HG03039 (cell line): ENCODE data around the gene DCAF4.
A peak's percentile ranks its signal among the peaks of the same experiment; 100 is the strongest.

ENCODE experiments used
- ATAC-seq: cut with Tn5 transposase; IDR thresholded peaks from one replicate; pipeline ENCODE4 v1.9.1; 2021; ENCODE audit warnings: mild to moderate bottlenecking, moderate library complexity; ENCODE audit not compliant: unreplicated experiment

DCAF4 gene

GRCh38 chr14:72926292-72927028 lies at the start of gene DCAF4:
TSS of gene DCAF4 (plus strand) at chr14:72926464. CDS start at chr14:72937979, 11,515 bp downstream.
- ATAC-seq: peak; percentile 96

- ATAC-seq: no peak
Observed at GRCh38 chr14:72876710-72877063, 49.6 kb upstream of the DCAF4 start.

- no peak for ATAC-seq
Observed at GRCh38 chr14:72878746-72879145, 47.5 kb upstream of the DCAF4 start.

- no peak for ATAC-seq
Observed at GRCh38 chr14:72879431-72879830, 46.8 kb upstream of the DCAF4 start.

GRCh38 chr14:72880164-72880563 lies 46.1 kb upstream of the DCAF4 start:
- ATAC-seq: no peak

GRCh38 chr14:72880820-72881219 lies 45.4 kb upstream of the DCAF4 start:
- ATAC-seq: no peak

GRCh38 chr14:72881543-72881942 lies 44.7 kb upstream of the DCAF4 start:
- no peak for ATAC-seq

GRCh38 chr14:72882047-72882446 lies 44.2 kb upstream of the DCAF4 start:
- no peak for ATAC-seq

- ATAC-seq: no peak
Observed at GRCh38 chr14:72882463-72882862, 43.8 kb upstream of the DCAF4 start.

GRCh38 chr14:72883109-72883508 lies 43.2 kb upstream of the DCAF4 start:
- no peak for ATAC-seq

GRCh38 chr14:72883961-72884360 lies 42.3 kb upstream of the DCAF4 start:
- no peak for ATAC-seq

- no peak for ATAC-seq
Observed at GRCh38 chr14:72884386-72884785, 41.9 kb upstream of the DCAF4 start.

- ATAC-seq: no peak
Observed at GRCh38 chr14:72887514-72887913, 38.8 kb upstream of the DCAF4 start.

- no peak for ATAC-seq
Observed at GRCh38 chr14:72888192-72888591, 38.1 kb upstream of the DCAF4 start.

- ATAC-seq: no peak
Observed at GRCh38 chr14:72888636-72889201, 37.5 kb upstream of the DCAF4 start.

- no peak for ATAC-seq
Observed at GRCh38 chr14:72889366-72889765, 36.9 kb upstream of the DCAF4 start.

- ATAC-seq: no peak
Observed at GRCh38 chr14:72891666-72892102, 34.6 kb upstream of the DCAF4 start.

GRCh38 chr14:72892103-72892878 lies 34.0 kb upstream of the DCAF4 start:
- ATAC-seq: no peak

GRCh38 chr14:72892879-72893635 lies 33.2 kb upstream of the DCAF4 start:
- ATAC-seq: no peak

- peak; percentile 93 for ATAC-seq
Observed at GRCh38 chr14:72893636-72894322, 32.5 kb upstream of the DCAF4 start, which contains the start of gene DPF3. TSS of gene DPF3 (minus strand) at chr14:72894101. CDS start at chr14:72894088, 13 bp downstream.

GRCh38 chr14:72894323-72894622 lies 32.0 kb upstream of the DCAF4 start:
- ATAC-seq: no peak
